Right ventricle myocardium inferior (tissue), 1 donor: Measurements from ENCODE around the gene NEMF. TPM values are rescaled to one million over a fixed set of nuclear protein-coding genes. Genes with fewer than 3 reads are reported as not detected.
"Not testable (repeated sequence)": the region's sequence is repeated elsewhere in the genome, so short reads cannot be mapped to it uniquely, and the experiment has no call there.

Experiments
- ATAC-seq: fragments of 200-7000 bp; cut with Tn5 transposase; one replicate; pipeline ENCODE4 v1.9.1; 2020; ENCODE audit warnings: mild to moderate bottlenecking, moderate library complexity
- DNase-seq: peaks from one replicate; pipeline ENCODE4 v3.0.0; 2021; ENCODE audit errors: missing footprints
- intact Hi-C: fragments of 100-400 bp; cut with DNase I; formaldehyde crosslinking; loops from one replicate; pipeline ENCODE4 v1.11.0; 2022
- total RNA-seq: library from RNA; stranded (reverse); fragmentation: NEBNext Ultra II Directional; extraction: Animal tissue kit (Norgen Biotek cat#: 25700); gene quantifications from one replicate; pipeline ENCODE4 v1.2.1, GENCODE V29; 2021
- donor health status: DM: no; HTN: yes; CAD: no; lungs with severe emphysema.

NEMF gene
- total RNA-seq, 1 donor from 2014 or later = 60.5 TPM

GRCh38 chr14:49880267-49881064, 27.9 kb upstream of the NEMF start:
- intact Hi-C loops = no loop called here
- ATAC-seq (no peak), DNase-seq (no peak)

- DNase-seq = no peak
- intact Hi-C loops = no loop called here
- ATAC-seq = peak; percentile 77
Observed at GRCh38 chr14:49879646-49880204, 27.1 kb upstream of the NEMF start.

GRCh38 chr14:49876563-49877127, 24.1 kb upstream of the NEMF start:
- intact Hi-C loops = no loop called here
- no peak for ATAC-seq
- DNase-seq = no peak

GRCh38 chr14:49875640-49876198, 23.1 kb upstream of the NEMF start:
- no peak for DNase-seq
- ATAC-seq = no peak
- intact Hi-C loops = no loop called here

- ATAC-seq, intact Hi-C loops, DNase-seq: not testable (repeated sequence)
Observed at GRCh38 chr14:49873548-49873947, 21.0 kb upstream of the NEMF start.

GRCh38 chr14:49870908-49871307, 18.3 kb upstream of the NEMF start:
- intact Hi-C loops = no loop called here
- ATAC-seq (no peak), DNase-seq (no peak)

- no peak for DNase-seq
- intact Hi-C loops = loop anchor here (1.0 to 10.0 kb wide), 5 partner anchors 24 to 664 kb away; partner anchors contain the start of genes DMAC2L, DNAAF2, L2HGDH and MAP4K5
- ATAC-seq = no peak
Observed at GRCh38 chr14:49868720-49869114, 16.1 kb upstream of the NEMF start.

- ATAC-seq (peak; percentile 97), DNase-seq (peak; percentile 99)
- intact Hi-C loops = loop anchor here (1.0 to 10.0 kb wide), 5 partner anchors 24 to 664 kb away; partner anchors contain the start of genes DMAC2L, DNAAF2, L2HGDH and MAP4K5
Observed at GRCh38 chr14:49867831-49868719, 15.5 kb upstream of the NEMF start.

GRCh38 chr14:49865431-49865859, 12.9 kb upstream of the NEMF start:
- intact Hi-C loops = loop anchor here (5.0 to 10.0 kb wide), 4 partner anchors 231 to 667 kb away; partner anchors contain the start of genes DMAC2L, DNAAF2, L2HGDH and MAP4K5
- no peak for ATAC-seq
- DNase-seq = peak; percentile 80

- ATAC-seq (no peak), DNase-seq (no peak)
- intact Hi-C loops = loop anchor here (5.0 to 10.0 kb wide), 3 partner anchors 229 to 451 kb away; partner anchors contain the start of genes DMAC2L, DNAAF2, L2HGDH and SOS2
Observed at GRCh38 chr14:49863487-49864281, 11.1 kb upstream of the NEMF start.

GRCh38 chr14:49862089-49862673, 9.6 kb upstream of the NEMF start:
- DNase-seq (peak; percentile 90), ATAC-seq (peak; percentile 67)
- intact Hi-C loops = loop anchor here (5.0 to 10.0 kb wide), 3 partner anchors 227 to 453 kb away; partner anchors contain the start of genes DMAC2L, DNAAF2, L2HGDH and SOS2

- ATAC-seq (peak; percentile 36), DNase-seq (no peak)
- intact Hi-C loops = loop anchor here (5.0 to 10.0 kb wide), 3 partner anchors 227 to 453 kb away; partner anchors contain the start of genes DMAC2L, DNAAF2, L2HGDH and SOS2
Observed at GRCh38 chr14:49861699-49862088, 9.1 kb upstream of the NEMF start.

GRCh38 chr14:49860988-49861698, 8.6 kb upstream of the NEMF start:
- DNase-seq (no peak), ATAC-seq (no peak)
- intact Hi-C loops = loop anchor here (5.0 to 10.0 kb wide), 3 partner anchors 226 to 454 kb away; partner anchors contain the start of genes DMAC2L, DNAAF2, L2HGDH and SOS2

- no peak for DNase-seq
- ATAC-seq = no peak
- intact Hi-C loops = no loop called here
Observed at GRCh38 chr14:49858383-49858782, 5.8 kb upstream of the NEMF start.

GRCh38 chr14:49857427-49858003, 4.9 kb upstream of the NEMF start:
- DNase-seq (no peak), ATAC-seq (no peak)
- intact Hi-C loops = no loop called here
